HG02970 (cell line): Measurements from ENCODE around the gene UVSSA.

Experiments
- ATAC-seq: cut with Tn5 transposase; IDR thresholded peaks from one replicate; pipeline ENCODE4 v1.9.1; 2021; ENCODE audit warnings: mild to moderate bottlenecking, moderate library complexity, moderate number of reproducible peaks; ENCODE audit not compliant: unreplicated experiment, low FRiP score

Gene UVSSA, protein sequence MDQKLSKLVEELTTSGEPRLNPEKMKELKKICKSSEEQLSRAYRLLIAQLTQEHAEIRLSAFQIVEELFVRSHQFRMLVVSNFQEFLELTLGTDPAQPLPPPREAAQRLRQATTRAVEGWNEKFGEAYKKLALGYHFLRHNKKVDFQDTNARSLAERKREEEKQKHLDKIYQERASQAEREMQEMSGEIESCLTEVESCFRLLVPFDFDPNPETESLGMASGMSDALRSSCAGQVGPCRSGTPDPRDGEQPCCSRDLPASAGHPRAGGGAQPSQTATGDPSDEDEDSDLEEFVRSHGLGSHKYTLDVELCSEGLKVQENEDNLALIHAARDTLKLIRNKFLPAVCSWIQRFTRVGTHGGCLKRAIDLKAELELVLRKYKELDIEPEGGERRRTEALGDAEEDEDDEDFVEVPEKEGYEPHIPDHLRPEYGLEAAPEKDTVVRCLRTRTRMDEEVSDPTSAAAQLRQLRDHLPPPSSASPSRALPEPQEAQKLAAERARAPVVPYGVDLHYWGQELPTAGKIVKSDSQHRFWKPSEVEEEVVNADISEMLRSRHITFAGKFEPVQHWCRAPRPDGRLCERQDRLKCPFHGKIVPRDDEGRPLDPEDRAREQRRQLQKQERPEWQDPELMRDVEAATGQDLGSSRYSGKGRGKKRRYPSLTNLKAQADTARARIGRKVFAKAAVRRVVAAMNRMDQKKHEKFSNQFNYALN

DNA sequence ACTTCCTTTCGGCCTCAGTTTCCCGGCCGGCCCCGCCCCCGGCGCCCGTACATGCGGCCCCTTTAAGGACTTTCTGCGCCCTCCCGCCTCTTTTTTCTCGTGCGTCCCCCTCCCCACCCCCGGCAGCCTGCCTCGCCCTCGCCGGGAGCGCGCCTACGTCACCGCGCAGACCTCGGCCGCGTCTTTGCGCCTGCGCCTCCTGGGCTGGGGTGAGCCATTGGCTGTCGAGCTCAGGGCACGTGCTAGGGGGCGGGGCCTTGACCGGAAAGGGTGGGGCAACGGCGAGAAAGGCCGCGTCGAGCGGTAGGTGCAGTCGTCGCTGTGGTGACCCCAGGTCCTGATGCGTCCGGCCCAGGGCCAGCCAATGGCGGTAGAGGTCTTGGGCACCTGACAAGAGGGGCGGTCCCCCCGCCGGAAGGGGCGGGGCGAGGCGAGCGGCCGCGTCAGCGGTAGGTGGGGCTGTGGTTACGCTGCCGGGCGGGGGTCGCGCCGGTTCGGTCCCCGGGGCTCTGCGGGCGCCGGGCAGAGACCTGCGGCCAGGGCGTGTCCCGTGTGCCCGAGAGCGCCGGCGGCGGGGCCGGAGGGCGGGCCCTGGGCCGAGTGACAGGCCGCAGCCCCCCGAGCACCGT lies at the start of gene UVSSA:
Gene UVSSA, plus strand, starts transcription at position 428 of the 629 bp plus-strand sequence. CDS start 884 bp downstream, outside the sequence.
- peak; percentile 95 for ATAC-seq

DNA sequence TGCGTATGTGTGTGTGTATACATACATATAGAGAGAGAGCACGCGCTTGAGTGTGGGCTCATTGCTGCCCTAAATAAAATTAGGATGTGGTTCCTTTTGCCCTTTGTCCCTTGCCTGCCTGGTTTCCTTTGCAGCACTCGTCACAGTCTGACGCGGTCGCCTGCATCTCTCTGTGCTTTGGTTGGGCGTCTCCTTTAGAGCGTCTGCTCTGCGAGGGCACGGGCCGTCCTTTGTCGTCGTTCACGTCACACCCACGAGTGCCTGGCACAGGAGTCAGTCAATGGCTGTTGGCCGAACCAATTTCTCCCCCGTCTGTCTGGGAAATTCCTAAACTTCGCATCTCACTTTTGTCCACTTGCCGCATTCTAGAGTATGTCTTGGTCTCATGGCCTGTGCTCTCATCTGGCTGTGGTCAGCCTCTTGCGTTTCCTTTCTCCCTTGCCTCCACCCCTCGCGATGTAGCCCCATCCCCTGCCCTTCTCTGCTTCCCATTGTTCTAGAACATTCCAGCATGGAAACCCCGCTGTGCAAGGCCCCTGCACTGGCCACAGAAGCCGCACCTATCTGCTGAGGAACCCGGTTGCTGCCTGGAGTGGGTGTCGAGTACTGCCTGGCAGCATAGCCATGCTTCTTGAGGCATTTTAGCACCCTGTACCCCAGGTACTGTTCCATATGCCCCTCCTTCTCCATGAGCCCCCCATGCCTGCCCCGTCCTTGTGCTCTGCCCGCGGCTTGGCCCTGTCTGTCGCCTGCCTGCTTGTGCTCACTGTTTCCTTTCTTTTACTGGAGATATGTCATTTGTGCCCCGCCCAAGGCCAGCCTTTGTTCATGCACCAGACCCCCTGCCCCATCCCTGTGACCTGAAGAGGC lies 49.3 kb upstream of the UVSSA start:
- no peak for ATAC-seq

DNA sequence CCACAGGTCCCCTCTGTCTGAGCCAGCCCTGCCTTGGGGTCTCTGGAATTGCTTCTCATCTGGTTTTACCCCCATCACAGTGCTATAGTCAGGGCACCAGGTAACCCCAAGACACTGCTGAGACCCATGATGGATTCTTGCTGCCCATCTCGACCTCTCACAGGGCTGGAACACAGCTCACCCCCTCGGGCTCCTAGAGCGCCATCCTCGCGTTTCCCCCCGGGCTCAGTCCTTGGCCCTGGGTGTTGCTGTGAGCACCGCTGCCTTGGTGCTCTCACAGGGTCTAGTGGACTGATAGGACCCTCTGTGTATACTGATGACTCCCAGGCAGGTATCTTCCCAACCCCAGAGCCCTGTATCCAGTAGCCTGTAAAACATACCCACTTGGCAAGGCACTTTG lies 48.5 kb upstream of the UVSSA start:
- ATAC-seq: no peak

DNA sequence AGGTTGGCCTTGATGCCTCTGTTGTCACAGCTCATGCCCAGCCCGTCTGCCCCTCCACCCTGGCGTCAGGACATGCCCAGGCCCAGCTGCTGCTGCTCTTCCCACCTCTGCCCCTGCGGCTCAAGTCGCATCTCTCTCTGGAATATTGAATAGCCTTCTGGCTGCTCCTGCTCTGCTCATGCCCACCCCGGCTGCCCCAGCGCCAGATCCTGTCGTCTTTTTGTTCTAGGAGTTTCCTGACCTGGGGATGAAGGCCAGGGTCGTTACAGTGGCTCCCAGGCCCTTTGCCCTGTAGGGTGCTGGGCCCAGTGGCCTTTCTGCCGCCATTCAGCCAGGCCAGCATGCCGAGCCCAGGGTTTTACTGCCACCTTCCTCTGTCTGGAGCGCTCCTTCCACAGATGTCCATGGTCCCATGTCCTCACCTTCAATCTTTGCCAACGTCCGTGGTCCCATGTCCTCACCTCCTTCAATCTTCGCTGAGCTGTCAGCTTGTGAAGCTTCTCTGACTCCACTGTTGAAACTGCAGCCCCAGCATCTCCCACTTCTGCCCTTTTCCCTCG lies 47.6 kb upstream of the UVSSA start:
- no peak for ATAC-seq

DNA sequence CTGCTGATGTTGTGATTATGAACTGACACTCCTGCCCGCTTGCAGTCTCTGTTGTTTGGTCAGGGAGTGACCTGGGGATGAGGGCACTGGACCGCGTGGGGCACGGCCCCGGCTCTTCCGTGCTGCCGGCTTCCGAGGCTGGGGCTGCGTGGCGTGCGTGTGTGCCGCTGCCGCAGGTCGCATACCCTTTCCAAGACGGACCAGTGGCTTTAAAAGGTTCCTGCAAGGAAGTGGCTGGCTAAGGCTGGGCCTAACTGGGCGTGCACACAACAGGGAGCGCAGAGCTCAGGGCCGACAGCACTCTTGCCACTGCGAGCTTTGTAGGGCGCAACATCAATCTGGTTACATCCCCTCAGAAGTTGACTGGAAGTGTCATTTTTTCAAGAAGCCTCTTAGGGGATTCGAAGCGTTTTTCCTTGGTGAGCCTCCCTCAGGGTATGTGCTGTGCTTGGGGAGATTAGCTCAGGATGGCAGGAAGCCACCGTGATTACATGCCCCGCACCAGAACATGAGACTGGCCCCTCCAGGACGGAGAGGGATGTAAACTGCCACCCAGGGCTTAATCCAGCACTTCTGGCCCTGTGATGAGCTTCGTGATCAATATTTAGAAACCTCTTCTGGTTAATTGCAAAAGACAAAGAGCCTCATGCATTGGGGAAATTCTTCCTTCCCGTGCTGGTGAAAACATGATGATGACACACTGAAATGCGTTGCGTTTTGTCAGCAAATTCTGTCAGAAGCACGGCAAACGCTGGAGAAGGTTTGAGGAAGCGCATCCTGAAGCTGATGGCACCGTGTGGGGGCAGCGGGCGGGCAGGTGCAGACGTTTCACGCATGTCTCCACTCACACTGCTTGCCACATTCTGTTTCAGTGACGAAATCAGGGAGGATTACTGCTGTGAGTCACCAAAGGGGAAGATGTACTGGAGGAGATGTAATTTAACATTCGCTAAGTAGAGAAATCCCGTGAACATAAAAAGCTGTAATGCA lies 46.2 kb upstream of the UVSSA start:
- no peak for ATAC-seq

DNA sequence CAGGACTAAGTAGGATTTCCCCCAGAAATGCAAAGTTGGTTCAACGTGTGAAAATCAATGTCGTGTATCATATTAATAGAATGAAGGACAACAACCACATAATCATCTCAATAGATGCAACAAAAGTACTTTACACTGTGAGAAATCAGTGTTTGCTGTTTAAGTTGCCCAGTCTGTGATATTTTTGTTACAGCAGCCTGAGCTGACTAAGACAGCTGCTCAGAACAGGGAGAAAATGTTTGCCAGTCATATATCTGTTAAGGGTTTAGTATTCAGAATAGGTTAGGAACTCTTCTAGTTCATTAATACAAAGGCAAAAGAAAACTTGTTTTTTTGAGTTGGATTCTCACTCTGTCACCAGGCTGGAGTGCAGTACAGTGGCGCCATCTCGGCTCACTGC lies 44.8 kb upstream of the UVSSA start:
- ATAC-seq: no peak

DNA sequence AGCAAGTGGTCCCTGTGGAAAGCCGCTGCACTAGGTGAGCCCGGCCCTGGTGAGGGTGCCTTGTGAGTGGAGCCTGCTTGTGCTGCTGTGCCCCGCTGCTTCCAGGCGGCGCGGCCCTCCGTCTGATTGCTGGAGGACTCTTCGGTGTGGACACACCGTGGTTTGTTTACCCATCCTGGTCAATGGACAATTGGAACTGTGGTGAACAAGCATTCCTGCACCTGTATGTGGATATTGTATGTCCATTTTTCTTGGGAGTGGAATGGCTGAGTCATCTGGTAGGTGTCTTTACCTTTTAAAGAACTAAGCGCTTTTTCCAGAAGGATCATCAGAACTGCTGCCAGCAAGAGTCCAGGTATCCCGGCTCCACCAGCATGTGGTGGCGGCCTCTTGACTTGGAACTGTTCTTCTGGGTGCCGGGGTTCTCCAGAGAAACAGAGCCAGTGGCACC lies 41.7 kb upstream of the UVSSA start:
- ATAC-seq: no peak

DNA sequence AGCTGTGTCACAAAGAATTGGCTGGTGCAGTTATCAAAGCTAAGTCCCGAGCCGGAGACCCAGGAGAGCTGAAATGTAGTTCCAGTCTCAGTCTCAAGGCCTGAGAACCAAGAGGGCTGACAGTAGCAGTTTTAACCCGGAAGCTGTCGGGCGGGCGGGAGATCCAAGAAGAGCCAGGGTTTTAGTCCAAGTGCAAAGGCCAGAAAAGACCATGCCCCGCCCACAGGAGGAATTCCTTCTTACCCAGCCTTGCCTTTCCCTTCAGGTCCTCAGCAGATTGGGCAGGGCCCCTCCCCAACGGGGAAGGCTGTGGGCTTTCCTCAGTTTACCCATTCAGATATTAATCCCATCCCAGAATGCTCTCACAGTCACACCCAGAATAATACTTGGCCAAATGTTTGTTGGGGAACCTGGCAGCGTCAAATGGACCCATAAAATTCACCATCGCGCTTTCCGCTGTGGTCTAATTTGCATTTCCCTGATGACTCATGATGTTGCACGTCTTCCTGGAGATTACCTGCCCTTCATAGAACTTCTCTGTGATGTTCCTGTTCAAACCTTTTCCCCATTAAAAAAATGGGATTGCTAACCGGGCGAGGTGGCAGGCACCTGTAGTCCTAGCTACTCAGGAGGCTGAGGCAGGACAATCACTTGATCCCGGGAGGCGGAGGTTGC lies 41.1 kb upstream of the UVSSA start:
- no peak for ATAC-seq

DNA sequence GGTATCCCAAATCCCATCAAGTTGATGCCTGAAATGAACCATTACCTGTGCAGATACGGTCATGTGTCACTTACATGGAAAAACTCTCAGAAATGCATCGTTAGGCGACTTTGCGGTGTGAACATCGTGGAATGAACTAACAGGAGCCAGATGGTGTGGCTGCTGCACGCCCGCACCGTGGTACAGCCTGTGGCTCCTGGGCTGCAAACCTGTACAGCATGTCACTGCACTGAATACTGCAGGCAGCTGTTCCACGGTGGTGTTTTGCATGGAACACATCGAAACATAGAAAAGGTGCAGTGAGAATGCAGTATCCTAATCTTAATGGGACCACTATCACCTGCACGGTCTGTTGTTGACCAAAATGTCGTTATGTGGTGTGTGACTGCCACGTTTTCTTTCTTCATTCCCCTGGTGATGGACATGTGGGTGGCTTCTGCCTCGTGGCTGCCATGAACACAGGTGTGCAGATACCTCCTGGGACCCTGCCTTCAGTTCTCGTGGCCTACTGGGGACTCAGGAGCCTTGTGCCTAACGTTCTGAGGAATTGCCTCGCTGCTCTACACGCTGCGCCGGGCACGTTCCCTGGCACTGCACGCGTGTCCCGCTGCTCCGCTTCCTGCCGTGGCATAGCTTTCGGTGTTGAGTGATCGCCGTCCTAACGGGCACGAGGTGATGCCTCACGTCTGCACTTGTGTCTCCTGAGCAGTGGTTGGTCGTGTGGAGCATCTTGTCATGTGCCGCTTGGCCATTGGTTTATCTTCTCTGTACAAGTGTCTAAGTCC lies 38.9 kb upstream of the UVSSA start:
- no peak for ATAC-seq

DNA sequence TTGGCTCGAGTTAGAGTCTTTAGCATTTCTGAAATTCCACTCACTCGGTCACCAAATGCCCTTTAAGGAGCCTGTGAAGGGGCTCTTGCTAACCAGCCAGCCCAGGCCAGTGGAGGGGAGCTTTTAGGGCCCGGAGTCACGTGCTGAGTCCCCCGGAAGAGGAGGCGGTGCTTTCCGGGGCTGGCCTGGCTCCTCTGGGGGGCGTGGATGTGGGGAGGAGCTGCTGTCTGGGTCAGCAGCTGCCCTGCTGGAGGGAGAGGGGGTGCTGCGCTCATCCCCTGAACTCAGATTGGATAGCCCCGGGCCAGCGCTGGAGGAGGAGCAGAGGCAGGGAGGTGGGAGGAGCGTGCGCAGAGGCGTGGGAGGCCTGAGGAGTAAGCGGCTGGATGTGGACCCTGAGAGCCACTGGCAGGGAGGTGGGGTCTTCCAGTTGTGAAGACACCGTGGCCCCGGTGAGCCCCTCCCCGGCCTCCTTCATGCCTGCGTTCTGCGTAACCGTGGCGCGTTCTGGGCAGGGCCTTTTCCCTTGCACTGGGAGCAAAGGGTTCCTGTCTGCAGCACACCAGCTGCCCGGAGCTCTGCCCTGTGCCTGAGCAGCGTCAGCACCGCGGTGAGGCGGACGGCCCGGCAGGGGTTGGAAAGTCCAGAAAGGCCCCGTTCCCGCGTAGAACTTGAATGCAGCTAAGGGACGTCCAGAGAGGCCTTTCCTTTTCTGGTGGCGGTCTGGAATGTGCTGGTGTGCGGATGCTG lies 37.6 kb upstream of the UVSSA start:
- no peak for ATAC-seq

DNA sequence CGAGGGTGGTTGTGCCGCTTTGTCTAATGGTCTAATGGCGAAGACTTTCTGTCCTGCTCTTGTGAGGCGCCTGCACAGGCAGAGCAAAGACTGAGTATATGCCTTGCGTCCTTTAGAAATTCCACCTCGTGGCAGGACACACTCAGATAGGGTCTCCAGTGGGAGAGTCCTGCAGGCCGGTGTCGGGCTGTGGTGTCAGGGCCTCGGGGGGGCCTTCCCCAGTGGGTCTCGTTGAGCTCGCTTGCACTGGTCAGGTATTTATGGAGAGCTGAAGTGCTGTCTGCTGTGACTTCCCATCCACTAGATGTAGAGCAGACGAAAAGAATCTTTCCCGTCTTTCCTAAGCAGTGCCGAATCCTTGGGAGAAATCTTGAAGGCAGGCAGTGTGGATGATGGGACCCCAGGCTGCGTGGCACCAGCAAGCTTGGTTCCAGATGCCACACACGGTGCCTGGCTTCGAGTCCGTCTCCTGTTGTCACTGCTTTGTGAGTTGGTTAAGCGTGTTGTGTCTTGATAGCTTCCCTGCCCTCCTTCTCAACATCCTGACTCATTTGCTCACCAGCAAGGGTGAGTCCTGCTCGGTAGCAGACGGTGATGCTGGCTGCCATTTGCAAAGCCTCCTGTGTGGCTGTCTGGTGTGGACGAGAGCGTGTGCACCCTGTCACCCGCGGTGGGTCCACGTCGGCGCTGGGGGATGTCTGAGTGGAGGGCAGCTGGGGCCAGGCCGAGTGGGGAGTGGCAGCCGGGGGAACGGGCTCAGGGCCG lies 36.8 kb upstream of the UVSSA start:
- ATAC-seq: no peak

DNA sequence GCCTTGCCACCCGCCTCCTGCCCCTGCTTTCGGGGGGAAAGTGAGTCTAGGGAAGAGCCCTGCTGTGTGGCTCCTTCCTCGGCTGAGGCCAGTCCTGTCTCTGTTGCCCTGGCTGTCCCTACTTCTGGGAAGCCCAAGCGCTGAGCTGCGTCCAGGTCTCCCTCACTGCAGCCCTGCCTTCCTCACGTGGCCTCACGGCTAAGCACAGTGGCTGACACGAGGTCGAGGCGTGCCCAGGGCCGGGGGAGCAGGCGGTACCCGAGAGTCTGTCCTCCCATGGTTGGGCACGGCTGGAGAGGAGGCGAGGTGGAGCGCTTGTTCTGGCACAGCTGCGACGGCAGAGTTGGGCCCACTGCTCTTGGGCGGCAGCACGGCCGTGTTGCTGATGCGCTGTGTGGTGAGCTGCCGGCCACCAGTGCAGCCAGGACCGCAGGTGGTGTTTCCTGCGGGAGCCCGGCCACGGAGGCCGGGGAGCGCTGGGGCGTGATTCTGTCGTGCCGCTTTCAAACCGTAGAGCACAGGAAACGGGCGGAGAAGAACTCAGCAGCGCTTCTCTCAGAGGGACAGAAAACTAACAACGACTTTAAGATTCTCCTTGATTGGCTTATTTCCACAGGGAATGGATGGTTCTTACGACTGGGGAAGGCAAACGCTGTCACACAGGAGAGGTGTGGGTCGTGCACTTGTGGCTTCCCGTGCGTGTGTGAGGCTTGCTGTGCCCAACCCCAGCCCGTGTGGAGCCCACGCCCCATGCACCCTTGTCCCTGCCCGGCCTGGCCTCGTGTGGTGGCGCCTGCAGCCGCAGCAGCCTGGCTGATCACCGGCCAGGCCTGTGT lies 36.0 kb upstream of the UVSSA start:
- no peak for ATAC-seq

DNA sequence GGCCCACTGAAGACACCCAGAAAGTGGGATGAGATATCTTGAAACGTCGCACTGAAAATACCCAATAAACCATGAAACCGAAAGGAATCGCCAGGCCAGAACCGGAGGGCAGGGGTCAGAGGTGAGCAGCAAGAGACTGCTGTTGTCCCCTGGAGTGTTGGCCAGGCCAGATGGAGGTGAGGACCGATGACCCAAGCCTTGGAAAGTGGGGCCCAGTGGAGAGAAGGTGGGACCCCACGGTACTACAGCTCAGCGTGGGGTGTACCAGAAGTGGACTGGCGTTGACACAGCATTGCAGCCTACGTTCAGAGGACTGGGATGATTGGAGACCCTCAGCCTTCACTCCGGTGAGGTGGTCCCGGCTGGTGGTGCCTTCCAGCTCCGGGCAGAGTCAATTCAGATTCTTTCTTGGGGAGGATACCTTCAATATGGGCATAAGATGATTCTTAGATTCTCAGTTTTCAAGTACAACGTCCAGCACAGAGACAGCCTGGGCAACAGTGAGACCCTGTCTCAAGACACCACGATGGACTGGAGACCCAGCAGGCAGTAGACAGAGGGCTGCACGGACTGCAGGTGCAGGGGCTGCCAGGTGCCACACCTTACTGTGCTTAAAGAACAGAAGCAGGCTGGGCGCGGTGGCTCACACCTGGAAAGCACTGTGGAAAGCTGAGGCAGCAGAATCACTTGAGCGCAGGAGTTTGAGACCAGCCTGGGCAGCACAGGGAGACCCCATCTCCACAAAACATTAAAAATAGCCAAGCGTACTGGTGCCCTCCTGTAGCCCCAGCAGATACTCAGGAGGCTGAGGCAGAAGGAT lies 34.0 kb upstream of the UVSSA start:
- ATAC-seq: no peak

DNA sequence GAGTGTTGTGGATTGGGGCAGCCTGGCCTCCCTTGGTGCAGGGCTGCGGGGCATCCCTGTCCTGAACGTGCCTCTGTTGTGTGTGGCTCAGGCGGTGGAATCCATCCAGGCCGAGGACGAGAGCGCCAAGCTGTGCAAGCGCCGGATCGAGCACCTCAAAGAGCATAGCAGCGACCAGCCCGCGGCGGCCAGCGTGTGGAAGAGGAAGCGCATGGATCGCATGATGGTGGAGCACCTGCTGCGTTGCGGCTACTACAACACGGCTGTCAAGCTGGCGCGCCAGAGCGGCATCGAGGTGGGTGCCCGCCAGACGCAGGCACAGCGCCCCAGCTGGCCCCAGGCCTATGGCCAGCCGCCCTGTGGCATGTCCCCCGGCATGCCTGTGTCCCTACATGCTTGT lies 31.7 kb upstream of the UVSSA start:
- no peak for ATAC-seq
